Panc1 (cell line): ENCODE data around the gene CNTN4. TPM values are rescaled to one million over a fixed set of nuclear protein-coding genes. Genes with fewer than 3 reads are reported as not detected.

Source experiments
- ATAC-seq: fragments of 200-7000 bp; cut with Tn5 transposase; 2 replicates; pipeline ENCODE4 v1.9.1; 2020; ENCODE audit warnings: mild to moderate bottlenecking, moderate library complexity
- BruUV-seq: library from RNA; stranded (reverse); fragments of 400-500 nt; replicated peaks from 2 replicates; lab custom pipeline; 2021; lab: Mats Ljungman, UMichigan
- CTCF ChIA-PET: fragments of 300-600 bp; sonication (Branson Sonifier 250); formaldehyde crosslinking; loops from one replicate; lab custom pipeline; 2022; ENCODE audit warnings: antibody characterized with exemption; lab: Charles Lee
- POLR2A ChIA-PET: fragments of 300-600 bp; sonication (Branson Sonifier 250); formaldehyde crosslinking; loops from one replicate; lab custom pipeline; 2022; ENCODE audit warnings: antibody characterized with exemption; lab: Charles Lee
- DNase-seq: peaks from one replicate; pipeline ENCODE4 v3.0.0-alpha.2; 2010; ENCODE audit warnings: low read depth, low spot score
- H3K27ac ChIP-seq: 2 replicates; pipeline ENCODE4 v1.5.1; 2011; ENCODE audit warnings: mild to moderate bottlenecking, low read length, inconsistent platforms
- H3K27me3 ChIP-seq: fragments of 200-500 bp; sonication (Bioruptor generic); 2 replicates; pipeline ENCODE4 v1.6.0; 2014; ENCODE audit warnings: low read length, inconsistent platforms; ENCODE audit not compliant: control insufficient read depth, insufficient read depth
- H3K36me3 ChIP-seq: fragments of 200-500 bp; sonication (Bioruptor generic); 2 replicates; pipeline ENCODE4 v1.5.1; 2014; ENCODE audit warnings: inconsistent platforms, mild to moderate bottlenecking, low read length, moderate library complexity; ENCODE audit not compliant: control insufficient read depth, insufficient read depth
- H3K4me1 ChIP-seq: 2 replicates; pipeline ENCODE4 v1.5.1; 2011; ENCODE audit warnings: inconsistent platforms, mild to moderate bottlenecking, low read length, moderate library complexity; ENCODE audit not compliant: control insufficient read depth, insufficient read depth
- H3K4me3 ChIP-seq, 2 experiments: 2 replicates each; pipeline ENCODE4 v1.5.1; 2011 to 2012; ENCODE audit warnings: low read depth in 2 of 2, low read length in 2 of 2, mild to moderate bottlenecking in 2 of 2, inconsistent platforms in 1 of 2, moderate library complexity in 1 of 2
- H3K9me3 ChIP-seq: fragments of 200-500 bp; sonication (Bioruptor generic); 2 replicates; pipeline ENCODE4 v1.5.1; 2014; ENCODE audit warnings: low read depth, mild to moderate bottlenecking, inconsistent platforms, low read length, moderate library complexity; ENCODE audit not compliant: control insufficient read depth, insufficient read depth
- POLR2AphosphoS5 ChIP-seq: IDR thresholded peaks from 2 replicates; pipeline ENCODE4 v1.6.1; 2012; ENCODE audit warnings: mild to moderate bottlenecking, low read depth, low read length, moderate library complexity
- SIN3A ChIP-seq: IDR thresholded peaks from 2 replicates; pipeline ENCODE4 v1.6.1; 2012; ENCODE audit warnings: low read depth, mild to moderate bottlenecking, low read length, moderate library complexity, borderline replicate concordance; ENCODE audit not compliant: insufficient read depth
- TCF7L2 ChIP-seq: IDR thresholded peaks from 2 replicates; pipeline ENCODE4 v1.6.1; 2011; ENCODE audit warnings: mild to moderate bottlenecking, low read depth, low read length, inconsistent platforms
- in situ Hi-C: cut with HindIII; loops from 2 replicates; pipeline ENCODE4 v1.10.0; 2016; ENCODE audit warnings: low sequenced_read_pairs, low pct_unique_long_range_greater_than_20kb
- intact Hi-C: fragments of 100-400 bp; cut with micrococcal nuclease; formaldehyde crosslinking; loops from one replicate; pipeline ENCODE4 v1.10.0; 2022; ENCODE audit not compliant: unreplicated experiment
- total RNA-seq: library from RNA; stranded (reverse); gene quantifications from one replicate; pipeline ENCODE4 v1.2.1, GENCODE V29; 2021; ENCODE audit not compliant: unreplicated experiment
- TF ChIP-seq, protein P1 (sequence below), 2 experiments: IDR thresholded peaks; 2 replicates each; pipeline ENCODE4 v1.6.1; 2011 to 2012; ENCODE audit warnings: low read depth in 2 of 2, control low read depth in 1 of 2, low read length in 1 of 2, mild to moderate bottlenecking in 1 of 2, moderate library complexity in 1 of 2; ENCODE audit not compliant: insufficient read depth in 1 of 2
- TF ChIP-seq, protein P2 (sequence below): fragments of 450-650 bp; IDR thresholded peaks from 2 replicates; pipeline ENCODE4 v1.5.1; 2017; ENCODE audit warnings: mild to moderate bottlenecking

CNTN4 gene
- total RNA-seq, 1 experiment from 2014 or later = not detected

DNA sequence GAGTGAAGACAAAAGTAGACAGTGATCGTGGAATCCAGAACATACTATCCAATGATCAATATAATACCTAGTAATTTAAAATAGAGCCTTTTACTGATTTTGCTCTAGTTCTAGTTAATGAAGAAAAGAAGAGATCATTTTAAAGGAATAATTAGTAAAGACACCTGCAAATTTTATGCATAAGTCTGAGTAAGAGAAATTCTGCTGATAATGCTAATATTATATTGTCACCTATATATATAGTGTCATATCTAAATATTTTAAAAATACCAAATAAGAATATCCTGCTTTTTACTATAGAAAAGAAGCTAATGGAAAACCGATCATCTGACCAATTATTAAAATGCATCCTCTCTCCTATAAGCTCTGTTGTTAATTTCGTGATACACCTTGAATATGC lies 152.1 kb downstream of the CNTN4 start:
- no peak overlapping the region for H3K27ac ChIP-seq
- H3K4me1 ChIP-seq = no peaks in the 10 kb centered on the region
- ChIA-PET POLR2A (no interaction called here), CTCF (no interaction called here)
- in situ Hi-C loops (no loop called here), intact Hi-C loops (no loop called here)
- H3K36me3 ChIP-seq = no peaks in the 10 kb centered on the region
- BruUV-seq = no TSS peak
- DNase-seq (no peak), ATAC-seq (no peak)
- no peak for TF ChIP-seq SIN3A
- no peak for TF ChIP-seq TCF7L2
- TF ChIP-seq, protein P1, sequence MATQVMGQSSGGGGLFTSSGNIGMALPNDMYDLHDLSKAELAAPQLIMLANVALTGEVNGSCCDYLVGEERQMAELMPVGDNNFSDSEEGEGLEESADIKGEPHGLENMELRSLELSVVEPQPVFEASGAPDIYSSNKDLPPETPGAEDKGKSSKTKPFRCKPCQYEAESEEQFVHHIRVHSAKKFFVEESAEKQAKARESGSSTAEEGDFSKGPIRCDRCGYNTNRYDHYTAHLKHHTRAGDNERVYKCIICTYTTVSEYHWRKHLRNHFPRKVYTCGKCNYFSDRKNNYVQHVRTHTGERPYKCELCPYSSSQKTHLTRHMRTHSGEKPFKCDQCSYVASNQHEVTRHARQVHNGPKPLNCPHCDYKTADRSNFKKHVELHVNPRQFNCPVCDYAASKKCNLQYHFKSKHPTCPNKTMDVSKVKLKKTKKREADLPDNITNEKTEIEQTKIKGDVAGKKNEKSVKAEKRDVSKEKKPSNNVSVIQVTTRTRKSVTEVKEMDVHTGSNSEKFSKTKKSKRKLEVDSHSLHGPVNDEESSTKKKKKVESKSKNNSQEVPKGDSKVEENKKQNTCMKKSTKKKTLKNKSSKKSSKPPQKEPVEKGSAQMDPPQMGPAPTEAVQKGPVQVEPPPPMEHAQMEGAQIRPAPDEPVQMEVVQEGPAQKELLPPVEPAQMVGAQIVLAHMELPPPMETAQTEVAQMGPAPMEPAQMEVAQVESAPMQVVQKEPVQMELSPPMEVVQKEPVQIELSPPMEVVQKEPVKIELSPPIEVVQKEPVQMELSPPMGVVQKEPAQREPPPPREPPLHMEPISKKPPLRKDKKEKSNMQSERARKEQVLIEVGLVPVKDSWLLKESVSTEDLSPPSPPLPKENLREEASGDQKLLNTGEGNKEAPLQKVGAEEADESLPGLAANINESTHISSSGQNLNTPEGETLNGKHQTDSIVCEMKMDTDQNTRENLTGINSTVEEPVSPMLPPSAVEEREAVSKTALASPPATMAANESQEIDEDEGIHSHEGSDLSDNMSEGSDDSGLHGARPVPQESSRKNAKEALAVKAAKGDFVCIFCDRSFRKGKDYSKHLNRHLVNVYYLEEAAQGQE (IDR thresholded peaks at IDR 0.05; ENCODE audit: insufficient read depth in 1 of 2, low read depth in 2 of 2, low read length in 1 of 2) = no peak
- no peak for TF ChIP-seq POLR2AphosphoS5
- TF ChIP-seq, protein P2, sequence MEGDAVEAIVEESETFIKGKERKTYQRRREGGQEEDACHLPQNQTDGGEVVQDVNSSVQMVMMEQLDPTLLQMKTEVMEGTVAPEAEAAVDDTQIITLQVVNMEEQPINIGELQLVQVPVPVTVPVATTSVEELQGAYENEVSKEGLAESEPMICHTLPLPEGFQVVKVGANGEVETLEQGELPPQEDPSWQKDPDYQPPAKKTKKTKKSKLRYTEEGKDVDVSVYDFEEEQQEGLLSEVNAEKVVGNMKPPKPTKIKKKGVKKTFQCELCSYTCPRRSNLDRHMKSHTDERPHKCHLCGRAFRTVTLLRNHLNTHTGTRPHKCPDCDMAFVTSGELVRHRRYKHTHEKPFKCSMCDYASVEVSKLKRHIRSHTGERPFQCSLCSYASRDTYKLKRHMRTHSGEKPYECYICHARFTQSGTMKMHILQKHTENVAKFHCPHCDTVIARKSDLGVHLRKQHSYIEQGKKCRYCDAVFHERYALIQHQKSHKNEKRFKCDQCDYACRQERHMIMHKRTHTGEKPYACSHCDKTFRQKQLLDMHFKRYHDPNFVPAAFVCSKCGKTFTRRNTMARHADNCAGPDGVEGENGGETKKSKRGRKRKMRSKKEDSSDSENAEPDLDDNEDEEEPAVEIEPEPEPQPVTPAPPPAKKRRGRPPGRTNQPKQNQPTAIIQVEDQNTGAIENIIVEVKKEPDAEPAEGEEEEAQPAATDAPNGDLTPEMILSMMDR = no peak
- H3K9me3 ChIP-seq = no peaks in the 10 kb centered on the region
- no peaks in the 10 kb centered on the region for H3K27me3 ChIP-seq
- H3K4me3 ChIP-seq = no peak overlapping the region

DNA sequence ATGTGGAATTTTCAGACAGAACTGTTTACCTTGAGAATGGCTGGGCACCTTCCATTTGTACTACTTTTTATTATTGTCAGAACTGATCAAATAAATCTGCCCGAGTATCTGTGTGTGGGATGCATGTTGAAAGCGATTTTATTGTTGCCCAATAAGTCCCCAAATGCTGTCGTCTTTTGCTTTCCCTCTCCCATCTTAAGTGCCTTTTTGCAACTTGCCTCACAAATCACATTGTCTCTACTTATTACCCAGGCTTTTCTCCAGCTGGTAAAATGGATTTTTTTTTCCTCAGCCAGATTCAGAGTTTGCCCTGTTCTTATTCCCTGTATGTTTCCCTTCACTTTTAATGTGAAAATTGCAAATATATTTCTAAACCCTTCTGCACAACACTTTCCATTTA lies 163.1 kb downstream of the CNTN4 start:
- CTCF ChIA-PET = no interaction called here
- intact Hi-C loops = no loop called here
- POLR2A ChIA-PET = no interaction called here
- no peak for TF ChIP-seq POLR2AphosphoS5
- TF ChIP-seq, protein P1 (IDR thresholded peaks at IDR 0.05; ENCODE audit: insufficient read depth in 1 of 2, low read depth in 2 of 2, low read length in 1 of 2) = no peak
- no peak for TF ChIP-seq TCF7L2
- TF ChIP-seq, protein P2 = no peak
- TF ChIP-seq SIN3A = no peak
- BruUV-seq = no TSS peak
- no peak overlapping the region for H3K4me3 ChIP-seq
- H3K36me3 ChIP-seq = no peaks in the 10 kb centered on the region
- ATAC-seq = no peak
- no peaks in the 10 kb centered on the region for H3K4me1 ChIP-seq
- no peak overlapping the region for H3K27ac ChIP-seq
- H3K27me3 ChIP-seq = no peaks in the 10 kb centered on the region
- no peak for DNase-seq
- in situ Hi-C loops = no loop called here
- no peaks in the 10 kb centered on the region for H3K9me3 ChIP-seq
